Effector memory CD8-positive, alpha-beta T cell (primary cell): ENCODE results near the gene SPECC1L.
A peak's percentile ranks its signal among the peaks of the same experiment; 100 is the strongest.

Source experiments
- ATAC-seq: fragments of 150-1000 bp; cut with Tn5 transposase; replicated peaks from 2 replicates; pipeline ENCODE4 v1.10.0; 2021; ENCODE audit warnings: mild to moderate bottlenecking, moderate library complexity
- DNase-seq, 3 experiments: peaks; one replicate each; pipeline ENCODE4 v3.0.0; 2021
- H3K27ac Mint-ChIP-seq, 2 donors: one replicate each; pipeline ENCODE4 v1.8.0; 2022; ENCODE audit warnings: mild to moderate bottlenecking in 2 of 2, mixed read lengths in 2 of 2, moderate library complexity in 2 of 2
- H3K27me3 Mint-ChIP-seq, 2 donors: one replicate each; pipeline ENCODE4 v1.8.0; 2022; ENCODE audit warnings: mixed read lengths in 2 of 2
- H3K36me3 Mint-ChIP-seq: one replicate; pipeline ENCODE4 v1.8.0; 2022; ENCODE audit warnings: mild to moderate bottlenecking, moderate library complexity, mixed read lengths; ENCODE audit not compliant: insufficient read depth
- H3K4me1 Mint-ChIP-seq, 2 donors: one replicate each; pipeline ENCODE4 v1.8.0; 2022; ENCODE audit warnings: low read depth in 2 of 2, mixed read lengths in 2 of 2
- H3K4me3 Mint-ChIP-seq, 2 donors: one replicate each; pipeline ENCODE4 v1.8.0; 2022; ENCODE audit warnings: mild to moderate bottlenecking in 2 of 2, mixed read lengths in 2 of 2, moderate library complexity in 2 of 2
- H3K9me3 Mint-ChIP-seq, 2 donors: one replicate each; pipeline ENCODE4 v1.8.0; 2022; ENCODE audit warnings: mixed read lengths in 2 of 2

Gene SPECC1L

GRCh38 chr22:24427500-24428164 lies 157.0 kb downstream of the SPECC1L start, which contains the start of gene ADORA2A:
Gene ADORA2A (plus strand): TSS chr22:24427599. CDS start chr22:24433405, 5,806 bp downstream.
- H3K4me1 Mint-ChIP-seq, result peaks cover 59% of the 10 kb centered on the region in 2 donors
- DNase-seq (peak; percentile 81 to 85 (median 81)), ATAC-seq (peak; percentile 86)
- no peaks in the 10 kb centered on the region for H3K9me3 Mint-ChIP-seq
- H3K27ac Mint-ChIP-seq, result peak within 1 kb of the TSS; percentile 96 to 98
- no peaks in the 10 kb centered on the region for H3K27me3 Mint-ChIP-seq
- peaks cover 25% of the 10 kb centered on the region for H3K36me3 Mint-ChIP-seq
- H3K4me3 Mint-ChIP-seq, result peak within 1 kb of the TSS; percentile 86 to 89

GRCh38 chr22:24428751-24429410 lies 158.2 kb downstream of the SPECC1L start:
- no peaks in the 10 kb centered on the region for H3K27me3 Mint-ChIP-seq
- peaks cover 66% of the 10 kb centered on the region in 2 donors for H3K4me1 Mint-ChIP-seq
- no peaks in the 10 kb centered on the region for H3K9me3 Mint-ChIP-seq
- H3K4me3 Mint-ChIP-seq, result peak overlapping the region; percentile 86 to 89
- H3K27ac Mint-ChIP-seq, result peak overlapping the region; percentile 96 to 98
- peaks cover 25% of the 10 kb centered on the region for H3K36me3 Mint-ChIP-seq
- ATAC-seq, result no peak
- DNase-seq, result no peak

- Mint-ChIP-seq H3K27me3 (no peaks in the 10 kb centered on the region), H3K36me3 (peaks cover 33% of the 10 kb centered on the region), H3K9me3 (no peaks in the 10 kb centered on the region), H3K27ac (peak overlapping the region; percentile 96 to 98), H3K4me1 (peaks cover 71 to 74% of the 10 kb centered on the region in 2 donors), H3K4me3 (peak overlapping the region; percentile 86 to 89)
- DNase-seq (peak in 2 of 3 experiments; percentile 24 to 29), ATAC-seq (no peak)
Observed at GRCh38 chr22:24429411-24430365, 159.1 kb downstream of the SPECC1L start.

- H3K27me3 Mint-ChIP-seq, result no peaks in the 10 kb centered on the region
- DNase-seq (no peak), ATAC-seq (no peak)
- H3K9me3 Mint-ChIP-seq, result no peaks in the 10 kb centered on the region
- peak overlapping the region; percentile 96 to 98 for H3K27ac Mint-ChIP-seq
- peaks cover 32% of the 10 kb centered on the region for H3K36me3 Mint-ChIP-seq
- peaks cover 75 to 78% of the 10 kb centered on the region in 2 donors for H3K4me1 Mint-ChIP-seq
- peak overlapping the region; percentile 86 to 89 for H3K4me3 Mint-ChIP-seq
Observed at GRCh38 chr22:24430431-24431308, 160.0 kb downstream of the SPECC1L start.

GRCh38 chr22:24431309-24432034 lies 160.8 kb downstream of the SPECC1L start:
- ATAC-seq (no peak), DNase-seq (no peak)
- Mint-ChIP-seq H3K27me3 (no peaks in the 10 kb centered on the region), H3K36me3 (peaks cover 34% of the 10 kb centered on the region), H3K4me1 (peaks cover 69 to 75% of the 10 kb centered on the region in 2 donors), H3K4me3 (peak overlapping the region; percentile 47 to 53), H3K9me3 (no peaks in the 10 kb centered on the region), H3K27ac (peak overlapping the region; percentile 93 to 96)

- Mint-ChIP-seq H3K27ac (peak overlapping the region; percentile 93 to 96), H3K27me3 (no peaks in the 10 kb centered on the region), H3K4me1 (peaks cover 61 to 72% of the 10 kb centered on the region in 2 donors), H3K4me3 (peak overlapping the region; percentile 47 to 53), H3K9me3 (no peaks in the 10 kb centered on the region), H3K36me3 (peaks cover 33% of the 10 kb centered on the region)
- ATAC-seq, result no peak
- DNase-seq, result no peak
Observed at GRCh38 chr22:24432059-24432853, 161.6 kb downstream of the SPECC1L start.

- H3K4me1 Mint-ChIP-seq, result peaks cover 65 to 71% of the 10 kb centered on the region in 2 donors
- H3K9me3 Mint-ChIP-seq, result no peaks in the 10 kb centered on the region
- H3K36me3 Mint-ChIP-seq, result peaks cover 29% of the 10 kb centered on the region
- H3K4me3 Mint-ChIP-seq, result peak overlapping the region; percentile 61 to 62
- DNase-seq (no peak), ATAC-seq (no peak)
- H3K27ac Mint-ChIP-seq, result peak overlapping the region; percentile 93 to 96
- no peaks in the 10 kb centered on the region for H3K27me3 Mint-ChIP-seq
Observed at GRCh38 chr22:24433001-24433827, 162.6 kb downstream of the SPECC1L start.

- ATAC-seq, result peak; percentile 55
- Mint-ChIP-seq H3K36me3 (peaks cover 27% of the 10 kb centered on the region), H3K27ac (peak overlapping the region; percentile 88 to 95), H3K4me3 (peak overlapping the region; percentile 61 to 62), H3K27me3 (no peaks in the 10 kb centered on the region), H3K9me3 (no peaks in the 10 kb centered on the region), H3K4me1 (peaks cover 58 to 64% of the 10 kb centered on the region in 2 donors)
- no peak for DNase-seq
Observed at GRCh38 chr22:24433828-24434470, 163.3 kb downstream of the SPECC1L start.

GRCh38 chr22:24434471-24435322 lies 164.1 kb downstream of the SPECC1L start:
- Mint-ChIP-seq H3K36me3 (peaks cover 34% of the 10 kb centered on the region), H3K9me3 (no peaks in the 10 kb centered on the region), H3K27ac (peak overlapping the region; percentile 88 to 95), H3K4me3 (peak overlapping the region; percentile 61 to 62), H3K4me1 (peaks cover 55 to 60% of the 10 kb centered on the region in 2 donors), H3K27me3 (no peaks in the 10 kb centered on the region)
- peak; percentile 70 to 78 (median 78) for DNase-seq
- ATAC-seq, result peak; percentile 92

GRCh38 chr22:24435323-24435645 lies 164.7 kb downstream of the SPECC1L start:
- Mint-ChIP-seq H3K9me3 (no peaks in the 10 kb centered on the region), H3K4me1 (peaks cover 52 to 56% of the 10 kb centered on the region in 2 donors), H3K27me3 (no peaks in the 10 kb centered on the region), H3K36me3 (peaks cover 35% of the 10 kb centered on the region), H3K27ac (peak overlapping the region; percentile 88 to 95), H3K4me3 (peak overlapping the region; percentile 61 to 62)
- no peak for ATAC-seq
- DNase-seq, result no peak
